Amygdala (tissue), 56 donors: ENCODE measurements around the gene WNT9A.

Source experiments
- DNase-seq, 56 donors: peaks; one replicate each; lab custom pipeline; 2025; lab: John Stamatoyannopoulos, UW

WNT9A gene

DNA sequence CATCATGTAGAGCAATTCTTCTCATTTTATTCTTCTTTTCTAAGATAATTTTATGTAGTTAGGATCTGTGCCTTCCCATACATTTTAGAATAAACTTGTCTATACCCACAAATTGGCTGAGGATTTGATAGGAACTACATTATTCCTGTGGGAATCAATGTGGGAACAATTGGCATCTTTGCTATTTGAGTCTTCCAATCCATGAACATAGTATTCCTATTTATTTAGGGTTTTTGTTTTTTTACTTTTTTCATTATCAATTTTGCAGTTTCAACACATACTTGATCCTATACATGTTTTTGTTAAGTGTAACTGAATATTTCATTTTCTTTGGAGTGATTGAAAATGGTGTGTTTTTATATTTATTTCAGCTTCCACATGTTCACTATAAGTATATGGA is 8.1 kb upstream of the WNT9A start:
- no peak for DNase-seq

DNA sequence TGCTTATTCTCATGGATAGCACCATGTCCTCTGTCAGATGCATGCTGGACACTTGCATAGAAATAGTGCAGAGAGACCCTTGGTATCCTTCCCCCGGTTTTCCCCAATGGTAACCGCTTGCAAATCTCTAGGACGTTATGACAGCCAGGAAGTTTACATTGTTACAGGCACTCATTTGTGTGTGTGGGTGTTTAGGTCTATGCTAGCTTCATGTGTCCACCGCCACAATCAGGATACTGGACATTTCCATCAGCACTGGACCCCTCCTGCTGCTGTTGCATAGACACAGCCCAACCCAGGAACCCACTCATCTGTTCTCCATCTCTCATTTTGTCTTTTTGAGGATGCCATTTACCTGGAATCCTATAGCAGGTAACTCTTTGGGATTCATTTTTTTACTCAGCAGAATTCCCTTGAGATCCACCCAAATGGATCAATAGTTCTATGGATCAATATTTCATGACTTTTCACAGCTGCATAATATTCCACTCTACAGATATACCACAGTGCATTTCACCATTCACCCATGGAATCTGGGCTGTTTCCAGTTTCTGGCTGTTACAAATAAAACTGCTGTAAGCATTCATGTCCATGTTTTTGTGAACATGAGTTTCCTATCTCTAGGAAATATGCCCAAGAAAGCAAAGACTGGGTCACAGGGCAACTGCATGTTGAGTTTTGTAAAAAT is 6.6 kb upstream of the WNT9A start:
- DNase-seq, result no peak

DNA sequence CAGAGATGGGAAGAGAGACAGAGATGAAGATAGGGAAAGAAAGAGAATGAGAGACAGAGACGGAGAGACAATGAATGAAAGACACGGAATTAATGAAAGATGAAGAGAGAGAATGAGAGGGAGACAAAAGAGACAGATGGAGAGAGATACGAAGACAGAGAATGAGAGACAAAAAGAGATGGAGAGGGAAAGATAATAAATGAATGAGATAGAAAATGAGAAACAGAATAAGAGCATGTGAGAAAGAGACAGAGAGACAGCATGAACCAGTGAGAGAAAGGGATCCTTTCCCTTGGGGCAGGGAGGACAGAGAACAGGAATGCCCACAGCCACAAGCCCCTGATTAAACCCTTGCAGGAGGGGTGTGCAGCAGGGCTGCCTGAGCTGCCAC is 5.3 kb upstream of the WNT9A start:
- DNase-seq, result no peak

DNA sequence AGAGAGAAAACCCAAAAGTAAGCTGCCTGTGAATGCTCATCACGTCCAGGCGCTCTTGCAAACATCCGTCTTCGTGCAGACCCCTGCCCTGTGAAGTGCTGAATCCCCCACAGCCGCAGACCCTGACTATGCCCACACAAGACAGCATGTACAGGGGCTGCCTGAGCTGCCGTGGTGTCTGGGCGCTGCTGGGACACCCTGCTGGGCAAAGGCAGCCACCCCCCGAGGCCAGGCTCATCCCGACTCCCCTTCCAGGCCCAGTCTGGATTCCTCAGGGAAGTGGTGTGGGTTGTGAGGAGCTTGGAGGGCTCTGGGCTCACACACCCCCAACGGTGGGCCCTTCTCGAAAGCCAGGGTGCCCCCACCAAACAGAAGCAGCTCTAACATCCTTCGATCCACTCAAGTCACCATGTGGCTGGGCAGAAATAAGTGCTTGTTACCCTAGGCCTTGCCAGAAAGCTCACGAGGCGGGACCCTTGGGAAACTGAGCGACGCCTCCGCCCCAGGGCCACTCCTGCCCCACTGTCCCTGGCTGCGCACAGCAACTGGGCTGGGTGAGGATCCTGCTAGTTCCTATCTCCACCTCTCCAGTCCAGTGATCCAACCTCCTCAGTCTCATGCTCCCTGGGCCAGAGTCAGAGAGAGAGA is 4.8 kb upstream of the WNT9A start:
- no peak for DNase-seq

DNA sequence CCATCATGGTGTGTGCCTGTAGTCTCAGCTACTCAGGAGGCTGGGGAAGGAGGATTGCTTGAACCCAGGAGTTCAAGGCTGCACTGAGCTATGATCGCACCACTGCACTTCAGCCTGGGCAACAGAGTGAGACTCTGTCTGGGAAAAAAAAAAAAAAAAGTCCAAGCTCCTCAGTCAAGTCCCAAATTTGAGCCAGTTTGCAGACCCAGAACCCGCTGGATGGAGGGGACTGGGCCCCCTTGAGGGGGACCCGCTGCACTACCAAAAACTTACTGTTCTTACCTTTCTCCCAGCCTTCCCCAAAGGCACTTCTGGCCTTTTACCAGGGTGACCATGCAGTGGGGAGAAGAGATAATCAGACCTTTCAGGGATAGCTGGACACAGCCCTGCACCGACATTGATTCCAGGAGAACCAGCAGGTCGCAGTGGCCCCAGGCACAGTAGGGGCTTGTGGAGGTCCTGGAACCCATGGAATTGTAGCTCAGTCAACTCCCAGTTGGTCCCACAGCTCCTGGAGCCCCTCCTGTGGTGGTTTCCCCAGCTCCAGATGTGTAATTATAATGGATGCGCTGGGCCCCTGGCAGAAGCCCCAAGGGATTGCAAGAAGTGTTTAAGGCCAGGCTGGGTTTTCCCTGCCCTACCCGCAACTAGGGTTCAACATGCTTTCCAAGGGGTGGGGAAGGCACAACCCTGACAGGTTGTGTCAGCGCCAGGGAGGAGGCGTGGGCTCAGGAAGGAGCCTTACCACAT is 4.1 kb upstream of the WNT9A start:
- no peak for DNase-seq

DNA sequence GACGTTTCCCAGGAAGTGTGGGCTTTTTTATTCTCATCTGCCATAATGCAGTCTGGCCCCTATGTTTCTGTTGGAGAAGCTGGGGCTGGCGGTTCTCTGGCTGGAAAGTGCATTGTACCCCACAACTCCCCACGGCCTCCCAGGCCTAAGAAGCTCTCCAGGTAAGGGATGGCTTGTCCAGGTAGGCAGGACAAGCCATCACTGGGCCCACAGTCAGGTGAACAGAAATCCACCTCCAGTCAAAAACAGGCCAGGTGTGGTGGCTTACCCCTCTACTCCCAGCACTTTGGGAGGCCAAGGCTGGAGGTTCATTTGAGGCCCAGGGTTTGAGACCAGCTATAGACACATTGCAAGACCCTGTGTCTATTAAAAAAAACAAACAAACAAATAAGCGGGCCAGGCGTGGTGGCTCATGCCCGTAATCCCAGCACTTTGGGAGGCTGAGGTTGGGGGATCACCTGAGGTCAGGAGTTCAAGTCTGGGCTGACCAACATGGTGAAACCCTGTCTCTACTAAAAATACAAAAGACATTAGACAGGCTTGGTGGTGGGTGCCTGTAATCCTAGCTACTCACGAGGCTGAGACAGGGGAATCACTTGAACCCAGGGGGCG is 3.1 kb upstream of the WNT9A start:
- no peak for DNase-seq

DNA sequence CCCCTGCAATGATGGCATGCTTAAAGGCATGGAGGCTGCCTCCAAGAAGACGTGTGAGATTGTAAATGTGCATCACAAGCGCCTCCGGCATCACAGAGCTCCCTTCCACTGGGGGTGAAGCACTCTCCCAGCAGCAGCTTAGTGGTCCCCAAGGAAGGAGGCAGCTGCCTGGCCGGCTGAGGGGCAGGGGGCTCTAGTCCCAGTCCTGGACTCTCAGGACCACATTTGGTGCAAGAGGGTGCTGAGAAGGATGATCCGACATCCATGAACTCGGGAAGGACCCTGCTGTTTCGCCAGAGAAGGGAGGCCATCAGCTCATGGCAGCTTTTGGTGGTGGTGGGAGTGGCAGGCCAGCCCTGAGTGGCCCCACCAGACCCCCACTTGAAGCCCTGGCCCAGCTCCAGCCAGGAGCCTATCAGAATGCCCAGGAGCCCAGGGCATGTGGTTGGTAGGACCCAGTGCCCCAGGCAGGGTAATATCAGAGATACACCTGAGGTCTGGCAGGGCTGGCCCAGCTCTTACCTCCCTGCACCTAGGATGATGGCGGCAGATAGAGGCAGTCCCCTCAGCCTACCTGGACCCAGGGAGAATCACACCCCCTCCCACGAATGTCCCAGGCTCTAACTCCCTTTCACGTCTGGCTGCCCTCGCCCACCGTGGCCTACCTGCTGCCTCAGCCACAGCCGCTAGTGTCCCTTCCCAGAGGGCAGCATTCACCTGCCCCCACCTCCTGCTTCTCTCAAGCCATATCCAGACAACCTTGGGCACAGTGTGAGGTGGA is 2.4 kb upstream of the WNT9A start:
- DNase-seq, result no peak

DNA sequence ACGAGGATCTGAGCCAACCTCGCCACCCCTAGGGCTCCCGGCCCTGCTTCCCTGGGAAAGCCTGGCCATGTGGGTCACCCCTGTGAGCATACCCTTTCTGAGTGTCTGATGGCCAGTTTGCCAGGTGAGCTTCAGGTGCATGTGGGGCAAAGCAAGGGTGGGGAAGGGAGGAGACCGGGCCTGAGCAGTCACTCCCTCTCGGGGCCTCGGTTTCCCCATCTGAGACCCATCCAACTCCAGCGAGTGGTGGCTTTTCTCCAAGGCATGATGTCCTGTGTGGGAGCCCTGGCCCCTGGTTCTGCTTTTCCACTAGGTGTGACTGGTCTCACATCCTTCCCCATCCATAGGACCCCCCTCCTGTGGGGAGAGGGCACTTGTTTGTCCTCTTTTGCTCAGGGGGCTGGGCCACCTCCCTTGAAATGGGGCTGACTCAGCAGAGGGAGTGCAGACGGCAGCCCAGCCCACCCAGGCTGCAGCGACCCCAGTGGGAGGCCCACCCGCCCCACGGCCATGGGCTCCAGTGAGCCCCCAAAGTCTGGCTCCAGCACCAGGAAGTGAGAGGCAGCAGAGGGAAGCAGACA is 1.7 kb upstream of the WNT9A start:
- DNase-seq, result no peak

DNA sequence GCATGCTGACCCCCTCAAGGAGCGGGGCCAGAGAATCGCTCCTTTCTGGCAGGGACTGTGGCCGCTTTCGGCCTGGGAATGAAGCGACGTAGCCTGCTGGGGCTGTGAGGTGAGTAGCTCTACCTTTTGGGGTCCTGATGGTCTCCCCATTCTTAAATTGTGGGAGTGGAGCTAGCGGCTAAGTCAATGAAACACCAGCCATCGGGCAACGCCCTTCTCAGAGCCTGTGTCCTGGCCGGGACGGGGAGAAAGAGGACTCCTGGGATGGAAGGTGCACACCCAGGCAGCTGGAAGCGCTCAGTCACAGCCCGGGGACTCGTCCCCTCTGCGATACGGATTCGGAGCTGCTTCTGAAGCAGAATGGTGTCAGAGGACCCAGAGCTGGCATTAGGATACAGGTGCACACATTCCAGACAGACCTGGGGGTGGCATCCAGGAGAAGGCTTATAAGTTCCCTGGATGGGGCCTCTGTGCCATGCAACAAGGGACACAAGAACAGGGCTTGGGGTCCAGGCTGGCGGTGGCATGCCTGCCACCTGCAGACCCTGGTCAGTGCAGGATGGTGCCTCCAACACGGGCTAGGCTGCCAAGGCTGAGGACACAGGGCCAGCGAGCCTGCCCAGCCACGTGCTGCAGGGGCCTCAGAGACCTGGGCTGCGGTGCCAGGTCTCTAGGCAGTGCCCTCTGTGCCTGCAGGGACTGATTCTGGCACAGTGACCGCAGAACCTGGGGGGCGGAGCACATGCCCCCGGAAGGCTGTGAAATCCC is 945 bp upstream of the WNT9A start:
- no peak for DNase-seq

DNA sequence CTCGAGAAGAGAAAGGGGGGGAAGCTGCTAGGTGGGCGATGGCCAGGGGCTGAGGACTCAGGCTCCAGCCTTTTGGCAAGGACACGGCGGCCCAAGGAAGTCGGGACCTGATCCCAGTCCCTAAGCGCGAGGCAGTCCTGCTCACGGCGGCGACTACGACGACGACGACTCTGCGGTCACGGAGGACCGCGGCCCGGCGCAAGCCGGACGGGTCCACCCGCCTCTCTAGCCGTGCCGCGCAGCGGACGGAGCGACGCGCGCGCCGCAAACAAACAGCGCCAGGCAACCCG is 401 bp downstream of the WNT9A start:
- DNase-seq, result no peak

DNA sequence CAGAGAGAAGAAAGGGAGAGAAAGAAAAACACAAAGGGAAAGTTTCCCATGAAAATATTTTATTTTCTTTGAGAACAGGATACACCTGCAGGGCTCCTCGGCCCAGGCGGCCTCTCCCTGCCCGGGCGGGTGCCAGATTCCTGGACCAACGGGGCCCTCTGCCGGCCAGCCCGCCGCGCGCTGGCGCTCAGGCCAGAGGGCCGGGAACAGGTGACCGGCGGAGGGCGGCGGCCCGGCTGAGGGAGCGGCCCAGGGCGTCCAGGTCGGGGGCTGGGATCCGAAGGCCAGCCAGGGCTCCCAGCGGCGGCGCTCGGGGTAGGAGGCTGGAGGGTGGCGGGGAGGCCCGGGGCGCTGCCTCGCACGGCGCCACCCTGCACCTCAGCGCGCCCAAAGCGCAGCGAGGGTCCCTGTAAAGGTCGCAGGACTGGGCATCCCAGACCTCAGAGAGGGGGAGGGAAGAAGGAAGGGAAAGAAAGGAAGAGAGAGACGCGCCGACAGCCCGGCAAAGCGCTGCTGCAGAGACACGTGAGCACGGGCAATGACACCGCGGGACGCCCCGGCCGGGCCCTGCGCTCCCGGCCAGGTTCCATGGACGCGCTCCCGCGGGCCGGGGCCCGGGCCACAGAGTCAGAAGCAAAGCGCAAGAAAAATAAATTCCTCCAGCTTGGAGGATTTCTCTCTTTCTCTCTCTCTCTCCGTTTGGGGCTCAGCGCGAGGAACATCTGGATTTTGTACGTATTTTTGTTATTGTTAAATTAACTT is 927 bp downstream of the WNT9A start:
- peak in 31 of 56 donors; percentile 9 to 78 (median 35) for DNase-seq

DNA sequence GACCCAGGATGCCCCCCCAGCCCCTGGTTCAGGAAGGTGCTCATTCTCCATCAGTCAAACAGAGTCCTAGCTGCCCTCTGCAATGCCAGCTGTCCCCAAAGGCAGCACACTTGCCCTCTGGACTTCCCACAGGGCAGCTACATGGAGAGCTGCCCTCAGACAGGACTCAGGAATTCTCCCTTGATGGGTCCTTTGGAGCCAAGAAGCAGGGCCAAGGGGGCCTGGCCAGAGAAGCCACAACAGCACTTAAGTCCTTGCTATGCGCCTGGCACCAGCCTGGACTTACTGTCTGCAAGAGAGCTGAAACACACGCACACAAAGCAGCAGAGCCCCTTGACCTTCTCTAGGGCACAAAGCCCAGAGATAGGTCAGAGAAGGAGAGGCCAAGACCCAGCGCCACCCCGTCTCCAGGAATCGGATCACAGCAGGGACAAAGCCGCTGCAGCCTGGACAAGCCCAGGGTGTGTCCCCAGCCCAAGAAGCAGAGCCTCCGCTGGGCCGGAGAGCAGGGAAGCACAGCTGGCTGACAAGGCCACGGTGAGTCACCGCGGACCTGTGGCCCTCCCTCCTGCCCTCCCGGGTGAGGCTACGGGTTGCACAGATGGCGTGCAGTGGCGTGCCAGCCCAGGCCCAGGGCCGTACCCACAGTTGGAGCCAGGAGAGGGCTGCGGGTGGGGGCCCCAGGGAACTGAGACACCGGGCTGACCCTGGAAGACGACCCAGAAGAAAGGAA is 1.7 kb downstream of the WNT9A start:
- peak in 1 of 56 donors; percentile 43 for DNase-seq

DNA sequence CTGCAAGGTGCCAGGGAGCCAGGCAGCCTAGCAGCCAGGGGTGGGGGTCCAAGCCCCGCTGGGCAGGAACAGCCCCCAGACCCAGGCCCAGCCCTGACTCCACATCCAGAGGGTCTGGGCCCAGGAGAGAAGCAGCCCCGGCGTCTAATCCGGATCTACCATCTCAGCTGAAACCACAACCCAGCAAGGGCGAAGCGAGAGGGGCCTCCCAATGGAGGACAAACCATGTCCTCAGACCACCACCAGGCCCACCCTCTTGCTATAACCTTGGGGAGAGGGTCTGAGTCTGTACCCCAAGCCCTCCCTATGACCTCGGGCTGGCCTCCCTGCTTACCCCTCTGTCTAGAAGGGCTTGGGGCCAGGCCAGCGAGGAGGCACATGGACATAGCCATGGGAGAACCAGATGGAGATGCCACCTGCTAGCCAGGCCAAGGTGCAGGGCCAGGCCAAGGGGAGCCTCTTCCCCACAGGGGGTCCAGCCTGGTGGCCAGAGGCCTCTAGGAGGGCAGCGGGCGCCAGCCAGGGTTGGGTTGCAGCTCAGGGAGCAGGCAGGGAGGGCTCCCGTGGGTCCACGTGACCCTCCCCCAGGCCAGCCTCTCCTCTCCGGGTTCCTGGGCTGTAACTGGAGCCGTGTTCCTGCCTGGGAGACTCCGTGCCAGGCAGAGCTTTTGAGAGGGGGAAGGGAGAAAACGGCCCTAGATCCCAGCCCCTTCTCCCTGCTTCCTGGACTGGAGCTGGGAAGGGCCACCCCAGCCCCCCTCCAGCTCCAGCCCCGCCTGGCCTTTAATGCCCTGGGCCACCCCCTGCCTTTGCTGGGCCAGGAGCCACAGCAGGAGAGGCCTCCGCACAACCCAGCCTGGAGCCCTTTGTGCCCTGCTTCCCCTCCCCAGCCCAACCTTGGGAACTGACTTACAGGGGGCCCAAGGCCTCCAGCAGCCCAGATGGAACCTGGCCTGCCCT is 2.5 kb downstream of the WNT9A start:
- no peak for DNase-seq

DNA sequence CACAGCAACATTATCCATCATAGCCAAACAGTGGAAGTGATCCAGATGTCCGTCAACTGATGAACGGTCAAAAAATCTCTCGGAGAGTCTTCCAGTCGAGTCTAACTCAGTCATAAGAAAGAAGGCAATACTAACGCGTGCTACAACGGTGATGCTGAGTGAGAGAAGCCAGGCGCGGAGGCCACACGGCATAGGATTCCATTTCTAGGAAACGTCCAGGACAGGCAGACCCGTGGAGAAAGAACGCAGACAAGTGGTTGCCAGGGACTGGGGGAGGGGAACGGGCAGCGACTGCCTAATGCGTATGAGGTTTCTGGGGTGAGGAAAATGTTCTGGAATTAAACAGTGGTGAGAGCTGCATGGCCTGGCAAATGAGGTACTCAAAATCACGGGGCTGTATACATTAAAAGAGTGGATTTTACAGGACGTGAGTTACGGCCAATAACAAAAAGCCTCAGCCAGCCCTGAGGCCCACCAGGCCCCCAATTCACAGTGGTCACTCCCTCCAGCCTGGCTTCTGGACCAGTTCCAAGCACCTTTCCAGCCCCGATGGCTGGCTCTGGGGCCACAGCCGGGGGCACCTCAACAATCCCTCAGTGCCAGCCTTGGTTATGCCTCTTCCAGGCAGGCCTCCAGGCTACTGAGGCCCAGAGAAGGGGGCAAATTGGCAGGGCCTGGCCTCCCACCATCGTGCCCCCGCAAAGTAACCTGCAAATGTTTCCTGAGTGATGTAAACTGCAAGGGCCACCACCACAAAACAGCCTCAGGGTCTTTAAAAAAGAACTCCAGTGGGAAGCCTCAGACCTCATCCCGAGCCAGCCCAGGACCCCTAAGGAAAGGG is 3.4 kb downstream of the WNT9A start:
- DNase-seq, result peak in 2 of 56 donors; percentile 32 to 33

DNA sequence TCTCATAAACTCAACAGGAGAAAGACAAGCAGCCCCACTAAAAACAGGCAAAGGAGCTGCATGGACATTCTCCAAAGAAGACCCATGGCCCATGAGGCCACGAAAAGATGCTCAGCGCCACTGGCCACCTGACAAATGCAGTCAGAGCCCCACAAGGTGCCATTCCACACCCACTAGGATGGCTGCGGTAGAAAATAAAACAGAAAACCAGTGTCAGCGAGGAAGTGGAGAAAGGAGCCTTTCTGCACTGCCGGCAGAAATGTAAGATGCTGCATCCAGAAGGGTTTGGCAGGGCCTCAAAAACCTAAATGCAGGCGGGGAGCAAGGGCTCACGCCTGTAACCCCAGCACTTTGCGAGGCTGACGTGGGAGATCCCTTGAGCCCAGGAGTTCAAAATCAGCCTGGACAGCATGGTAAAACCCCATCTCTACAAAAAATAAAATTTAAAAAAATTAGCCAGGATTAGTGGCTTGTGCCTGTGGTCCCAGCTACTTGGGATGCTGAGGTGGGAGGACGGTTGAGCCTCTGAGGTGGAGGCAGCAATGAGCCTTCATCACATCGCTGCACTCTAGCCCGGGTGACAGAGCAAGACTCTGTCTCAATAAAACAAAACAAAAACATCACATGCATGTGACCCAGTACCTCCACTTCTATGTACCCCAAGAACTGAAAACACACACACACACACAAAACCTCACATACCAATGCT is 4.2 kb downstream of the WNT9A start:
- no peak for DNase-seq
